GM20431 (cell line): ENCODE measurements around the gene HTRA1.

Experiments
- in situ Hi-C: fragments of 300-500 bp; cut with MseI, MboI; formaldehyde crosslinking; loops from one replicate; pipeline ENCODE4 v1.15.0; 2020; ENCODE audit warnings: low sequenced_read_pairs; ENCODE audit not compliant: unreplicated experiment

Gene HTRA1

DNA sequence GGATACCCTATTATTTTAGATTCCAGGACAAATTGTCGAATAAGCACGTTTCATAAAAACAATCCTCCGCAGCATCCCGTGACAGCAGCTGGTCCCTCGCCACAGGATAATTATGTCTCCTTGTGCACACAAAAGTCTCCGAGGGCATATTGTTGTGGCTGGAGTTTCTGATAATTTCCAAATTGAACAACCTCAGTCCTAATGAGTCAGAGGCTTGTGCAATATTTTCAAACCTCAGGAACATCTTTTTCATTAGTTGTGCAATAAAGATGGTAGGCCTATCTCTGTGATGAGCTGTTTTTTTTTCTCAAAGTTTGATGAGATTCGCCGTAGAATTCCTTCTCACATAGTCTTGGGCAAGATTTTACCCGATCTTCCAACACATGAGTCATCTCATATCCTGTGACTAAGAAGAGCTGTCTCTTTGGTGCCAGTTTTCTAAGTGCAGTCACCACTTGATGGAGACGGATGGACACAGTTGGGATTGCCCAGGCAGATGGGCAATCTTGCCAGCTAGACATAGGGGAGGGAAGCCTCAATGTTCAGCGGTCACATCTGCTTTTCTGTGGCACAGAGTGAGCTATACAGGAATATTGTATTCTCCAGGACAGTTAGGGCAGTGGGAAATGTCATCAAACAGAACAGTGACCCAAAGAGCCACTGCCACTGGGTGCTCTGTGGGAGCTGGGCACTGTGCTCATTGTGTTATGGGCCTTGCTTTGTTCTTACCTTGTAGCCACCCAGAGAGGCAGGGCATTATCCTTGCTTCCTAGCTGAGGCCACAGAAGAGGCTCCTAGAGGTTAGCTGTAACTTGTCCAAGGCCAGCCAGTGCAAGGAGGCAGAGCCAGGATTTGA is 7.8 kb downstream of the HTRA1 start:
- in situ Hi-C loops, result no loop called here

DNA sequence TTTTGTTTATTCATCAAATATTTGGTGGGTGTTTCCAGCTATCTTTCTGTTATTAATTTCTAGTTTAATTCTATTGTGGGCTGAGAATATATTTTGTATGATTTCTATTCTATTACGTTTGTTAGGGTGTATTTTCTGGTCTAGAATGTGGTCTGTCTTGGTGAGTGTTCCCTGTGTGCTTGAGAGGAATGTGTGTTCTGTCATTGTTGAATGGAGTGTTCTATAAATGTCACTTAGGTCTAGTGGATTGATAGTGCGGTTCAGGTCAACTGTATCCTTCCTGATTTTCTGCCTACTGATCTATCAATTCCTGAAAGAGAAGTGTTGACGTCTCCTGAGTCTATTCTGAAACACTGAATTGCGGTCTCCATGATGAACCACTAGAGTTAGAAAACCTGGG is 8.5 kb downstream of the HTRA1 start:
- in situ Hi-C loops, result no loop called here

DNA sequence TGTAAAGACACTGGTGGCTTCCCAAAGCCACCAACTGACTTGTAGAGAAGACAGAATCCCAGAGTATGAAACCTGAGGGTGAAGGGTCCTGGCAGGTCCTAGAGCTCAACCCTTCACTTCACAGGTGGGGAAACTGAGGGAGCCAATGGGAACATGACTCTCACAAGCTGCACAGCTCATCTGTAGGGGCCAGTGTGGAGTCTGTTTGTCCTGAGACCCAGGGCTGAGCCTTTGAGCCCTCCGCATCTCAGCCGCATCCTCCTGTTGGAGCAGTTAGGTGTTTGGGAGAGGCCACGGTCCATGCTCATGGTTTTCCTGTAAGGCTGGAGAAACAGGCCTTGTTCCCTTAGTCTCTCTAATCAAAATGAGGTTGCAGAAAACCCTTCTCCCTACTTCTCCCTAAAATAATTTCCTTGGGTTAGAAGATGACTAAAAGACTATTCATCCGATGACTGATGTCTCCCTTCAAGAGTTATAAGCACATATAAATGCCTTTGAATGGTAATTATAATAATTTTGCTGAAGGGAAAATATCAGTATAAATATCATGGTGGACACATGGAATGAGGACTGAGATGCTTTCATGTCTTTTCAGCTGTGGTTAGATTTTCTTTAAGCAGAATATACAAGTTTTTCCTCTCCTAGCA is 10.3 kb downstream of the HTRA1 start:
- in situ Hi-C loops, result no loop called here

DNA sequence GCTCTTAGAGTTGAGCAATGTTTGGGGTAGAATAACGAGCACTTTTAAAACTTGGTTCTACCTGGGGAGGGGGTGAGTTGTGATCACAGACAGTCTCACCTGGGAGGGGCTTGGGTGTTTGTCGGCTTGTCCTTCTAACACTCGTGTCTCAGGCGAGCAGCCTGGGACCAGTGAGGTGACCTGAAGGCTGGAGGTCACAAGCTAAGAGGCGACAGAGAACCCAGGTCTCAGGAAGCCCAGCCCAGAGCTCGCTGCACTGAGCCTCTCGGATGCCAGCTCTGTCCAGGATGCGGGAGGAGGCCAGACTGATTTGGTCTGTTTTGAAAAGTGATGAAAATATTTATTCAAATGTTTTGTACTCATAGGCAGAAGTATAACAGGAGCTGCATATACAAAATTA is 11.8 kb downstream of the HTRA1 start:
- in situ Hi-C loops, result no loop called here

DNA sequence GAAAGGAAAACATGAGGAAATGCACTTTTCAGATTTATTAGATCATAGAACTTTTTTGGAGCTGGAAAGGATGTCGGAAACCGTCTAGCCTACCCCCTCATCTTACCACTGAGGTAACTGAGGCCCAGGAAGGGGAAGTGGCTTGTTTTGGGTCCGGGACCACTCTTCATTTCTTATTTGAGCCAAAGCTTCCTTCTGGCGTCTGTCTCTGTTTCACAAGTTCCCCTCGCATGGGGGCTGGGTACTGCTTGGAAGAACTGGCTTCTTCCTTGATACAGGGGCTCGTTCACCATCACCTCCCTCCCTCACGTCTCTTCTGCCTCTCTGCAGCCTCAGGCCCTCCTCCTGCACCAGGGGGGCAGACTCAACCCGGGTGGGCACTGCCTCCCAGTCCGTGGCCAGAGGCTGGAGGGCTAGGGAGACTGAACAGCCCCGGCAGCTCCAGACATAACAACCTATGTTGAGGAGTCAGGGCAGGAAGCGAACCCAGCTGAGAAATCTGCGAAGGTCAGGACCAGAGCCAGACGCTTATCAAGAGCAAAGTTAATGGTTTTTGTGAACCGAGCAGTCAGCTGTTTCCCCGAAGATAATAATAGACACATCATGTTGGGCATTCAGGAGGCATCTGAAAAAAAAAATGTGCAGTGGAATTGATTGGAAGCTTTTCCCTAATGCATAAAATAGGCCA is 12.9 kb downstream of the HTRA1 start:
- in situ Hi-C loops, result no loop called here

DNA sequence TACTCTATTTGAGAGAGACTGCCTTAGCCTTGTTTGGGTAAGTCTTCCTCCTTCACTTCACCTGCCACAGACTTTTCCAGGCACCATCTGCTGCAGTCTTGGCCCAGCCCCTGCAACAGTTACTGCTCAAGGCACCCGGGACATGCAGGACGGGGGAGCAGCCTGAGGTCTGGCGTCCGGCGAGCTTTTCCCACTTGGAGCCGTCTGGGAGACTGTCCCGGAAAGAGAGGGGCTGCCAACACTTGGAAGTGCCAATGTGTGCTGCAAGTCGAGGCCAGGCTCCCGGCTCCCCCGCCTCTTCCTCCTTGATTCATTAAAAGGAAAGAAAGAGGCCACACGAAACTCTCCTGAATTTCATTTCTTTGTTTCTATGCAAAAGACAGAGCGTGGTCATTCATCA is 13.7 kb downstream of the HTRA1 start:
- in situ Hi-C loops, result no loop called here

DNA sequence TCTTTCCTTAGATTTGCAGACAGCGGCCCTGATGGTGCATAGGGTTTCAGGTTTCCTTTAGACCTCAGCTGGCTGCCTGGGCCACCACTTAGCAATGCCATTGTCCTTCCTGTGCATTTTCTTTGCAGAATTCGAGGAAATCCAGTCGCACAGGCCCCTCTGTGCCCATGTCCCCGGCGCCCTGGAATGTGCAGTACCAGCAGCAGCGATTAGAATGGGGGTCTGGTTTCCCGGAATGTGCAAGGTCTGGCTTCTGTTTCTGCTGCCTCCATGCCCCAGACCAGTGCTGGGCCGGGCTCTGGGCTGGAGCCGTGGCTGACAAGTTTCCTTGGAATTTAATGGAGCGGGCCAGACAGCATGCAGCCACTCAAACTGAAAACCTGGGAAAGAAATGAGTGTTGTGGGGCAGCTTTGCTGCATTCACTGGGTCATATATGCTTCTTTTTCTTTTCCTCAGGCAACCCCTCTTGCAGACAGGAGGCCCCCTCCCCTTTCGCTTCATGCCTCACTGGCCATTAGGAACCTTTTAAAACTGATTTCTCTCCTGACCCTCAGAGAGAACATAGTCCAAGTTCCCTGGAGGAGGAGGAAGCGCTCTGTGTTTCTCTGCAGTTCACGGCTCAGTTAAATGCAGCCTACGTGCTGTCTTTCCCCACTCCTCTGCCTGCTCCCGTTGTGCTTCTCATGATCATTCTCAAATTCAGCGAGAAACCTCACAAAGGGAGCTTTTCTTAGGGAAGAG is 14.4 kb downstream of the HTRA1 start:
- in situ Hi-C loops, result no loop called here

DNA sequence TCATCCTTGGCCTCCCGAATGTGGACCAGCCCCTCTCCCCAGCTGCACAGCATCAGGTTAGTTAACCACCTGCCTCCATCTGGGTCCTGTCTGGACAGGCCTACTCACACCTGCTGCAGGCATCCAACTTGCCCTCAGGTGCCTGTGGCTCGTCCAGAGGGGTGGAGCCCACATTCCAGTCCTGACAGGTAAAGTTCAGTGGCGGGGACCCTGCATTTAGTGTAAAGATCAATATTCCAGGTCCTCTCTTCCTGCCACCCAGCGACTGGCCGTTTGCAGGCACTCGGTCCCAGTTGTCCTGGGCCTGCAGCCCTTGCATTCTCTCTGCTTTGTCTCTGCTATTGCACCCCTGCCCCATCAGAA is 15.0 kb downstream of the HTRA1 start:
- in situ Hi-C loops, result no loop called here

DNA sequence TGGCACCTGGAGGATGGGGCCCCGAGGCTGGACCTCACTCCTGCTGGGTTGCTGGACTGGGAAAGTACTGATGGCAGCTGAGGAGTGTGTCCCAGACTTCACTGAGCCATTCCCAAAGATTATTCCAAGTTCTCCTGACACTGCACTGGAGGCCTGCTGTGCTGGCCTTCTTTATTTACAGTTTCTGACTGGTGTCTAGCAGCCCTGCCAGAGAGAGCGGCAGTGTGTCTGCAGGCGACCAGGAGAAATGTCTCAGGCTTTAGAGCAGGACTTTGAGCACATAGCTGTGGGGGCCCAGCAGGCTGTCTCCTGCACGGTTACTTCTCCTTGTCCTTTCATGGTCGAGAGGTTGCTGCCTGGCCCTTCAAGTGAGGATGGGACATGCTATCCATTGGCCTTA is 16.1 kb downstream of the HTRA1 start:
- in situ Hi-C loops, result no loop called here

DNA sequence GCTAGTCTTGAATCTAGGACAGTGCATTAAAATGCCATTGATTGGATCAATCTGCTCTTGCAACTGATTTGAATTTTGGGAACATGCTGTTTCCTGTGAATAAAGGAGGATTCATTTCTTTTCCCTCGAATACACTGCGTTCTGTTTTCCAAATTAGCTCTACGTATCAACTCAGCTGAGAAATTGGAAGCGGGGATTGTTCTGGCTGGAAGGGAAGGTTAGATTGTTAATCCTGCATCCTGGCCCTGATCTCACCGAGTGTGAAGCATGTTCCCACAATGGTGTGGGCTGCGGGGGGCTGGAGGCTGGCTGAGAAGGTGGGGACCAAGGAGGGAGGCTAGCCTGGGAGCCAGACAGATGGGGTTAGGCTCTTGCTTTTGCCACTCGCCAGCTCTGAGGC is 17.6 kb downstream of the HTRA1 start:
- in situ Hi-C loops, result no loop called here

DNA sequence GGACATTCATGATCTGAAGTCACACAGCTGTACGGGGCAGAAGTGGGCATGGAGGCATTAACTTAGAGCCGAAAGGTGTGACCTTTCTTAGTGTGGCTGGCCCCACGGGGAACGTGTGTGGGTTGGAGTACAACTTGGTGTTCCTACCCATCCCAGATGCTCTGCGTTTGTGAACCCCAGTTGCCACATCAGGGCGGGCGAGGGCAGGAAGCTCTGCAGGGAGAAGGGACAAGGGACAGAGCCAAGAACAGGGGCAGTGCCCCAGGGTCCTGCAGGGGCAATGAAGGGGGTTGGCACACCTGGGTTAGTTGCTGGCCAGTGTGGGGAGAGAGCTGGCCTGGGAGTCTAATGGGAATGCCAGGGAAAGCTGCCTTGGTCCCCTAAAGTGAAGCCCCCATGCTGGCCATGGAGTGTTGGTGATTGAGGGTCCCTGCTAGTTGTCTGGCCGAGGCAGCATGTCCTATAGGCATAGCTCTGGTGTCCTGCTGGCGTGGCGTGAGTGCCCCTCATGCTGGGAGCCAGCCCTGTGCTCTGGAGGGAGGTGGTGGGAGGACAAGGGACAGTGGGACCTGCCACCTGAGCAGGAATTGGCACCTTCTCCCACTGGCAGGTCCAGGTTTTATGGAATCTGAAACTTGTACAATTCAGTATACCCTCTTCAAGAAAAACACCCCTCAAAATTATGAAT is 18.9 kb downstream of the HTRA1 start:
- in situ Hi-C loops, result no loop called here

DNA sequence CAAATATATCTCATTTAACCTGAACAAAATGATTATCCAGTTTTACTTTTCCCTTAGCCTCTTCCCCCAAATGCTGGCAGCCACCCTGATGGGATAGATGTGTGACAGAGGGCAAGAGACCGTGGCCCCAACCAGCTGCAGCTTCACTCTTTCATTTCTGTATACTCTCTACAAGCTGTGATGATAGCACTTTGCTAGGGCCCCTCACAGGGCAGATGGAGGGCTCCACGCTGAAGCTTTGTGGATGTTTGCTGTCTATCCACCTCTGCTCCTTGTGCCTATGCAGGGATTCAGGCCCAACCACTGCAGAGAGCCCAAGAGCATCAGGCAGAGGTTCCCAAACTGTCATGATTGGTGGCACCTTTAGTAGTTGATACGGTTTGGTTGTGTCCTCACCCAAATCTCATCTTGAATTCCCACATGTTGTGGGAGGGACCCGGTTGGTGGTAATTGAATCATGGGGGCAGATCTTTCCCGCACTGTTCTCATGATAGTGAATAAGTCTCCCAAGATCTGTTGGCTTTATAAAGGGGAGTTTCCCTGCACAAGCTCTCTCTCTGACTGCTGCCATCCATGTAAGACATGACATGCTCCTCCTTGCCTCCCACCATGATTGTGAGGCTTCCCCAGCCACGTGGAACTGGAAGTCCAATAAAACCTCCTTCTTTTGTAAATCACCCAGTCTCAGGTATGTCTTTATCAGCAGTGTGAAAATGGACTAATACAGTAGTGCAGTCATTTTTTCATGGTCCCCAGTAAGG is 20.1 kb downstream of the HTRA1 start:
- in situ Hi-C loops, result no loop called here

DNA sequence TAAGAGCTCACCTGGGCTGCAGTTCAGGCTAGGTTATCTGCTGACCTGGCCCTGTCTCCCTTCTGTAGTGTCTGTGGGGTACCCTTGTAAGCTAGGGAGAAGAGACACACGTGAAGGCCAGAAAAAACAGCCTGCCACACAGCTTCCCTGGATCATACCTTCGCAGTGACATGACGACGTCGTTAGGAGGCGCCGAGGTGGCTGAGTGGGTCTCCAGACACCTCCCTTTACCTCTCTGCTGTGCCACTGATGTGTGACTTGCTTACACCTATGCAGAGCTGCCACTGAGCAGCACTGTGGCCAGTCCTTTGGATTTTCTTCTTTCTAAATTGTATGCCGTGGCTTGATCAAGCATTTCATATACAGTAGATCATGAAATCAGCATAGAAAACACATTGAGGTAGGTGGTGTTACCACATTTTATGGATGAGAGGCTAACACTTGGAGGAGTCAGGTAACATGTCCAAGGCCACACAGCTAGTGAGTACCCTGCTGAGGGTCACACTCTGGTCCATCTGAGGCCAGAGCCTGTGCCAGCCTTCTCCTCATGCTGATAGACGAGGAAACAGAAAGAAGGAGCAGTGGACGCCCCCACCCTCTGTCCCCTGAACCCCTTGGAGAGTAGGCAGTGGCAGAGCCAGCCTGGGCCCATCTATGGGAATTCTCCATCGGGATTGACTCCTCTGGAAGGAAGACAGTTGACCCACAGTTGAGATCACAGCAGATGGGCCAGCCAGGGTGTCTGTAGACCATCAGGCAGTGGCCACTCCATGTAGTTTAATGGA is 23.1 kb downstream of the HTRA1 start:
- in situ Hi-C loops, result no loop called here

DNA sequence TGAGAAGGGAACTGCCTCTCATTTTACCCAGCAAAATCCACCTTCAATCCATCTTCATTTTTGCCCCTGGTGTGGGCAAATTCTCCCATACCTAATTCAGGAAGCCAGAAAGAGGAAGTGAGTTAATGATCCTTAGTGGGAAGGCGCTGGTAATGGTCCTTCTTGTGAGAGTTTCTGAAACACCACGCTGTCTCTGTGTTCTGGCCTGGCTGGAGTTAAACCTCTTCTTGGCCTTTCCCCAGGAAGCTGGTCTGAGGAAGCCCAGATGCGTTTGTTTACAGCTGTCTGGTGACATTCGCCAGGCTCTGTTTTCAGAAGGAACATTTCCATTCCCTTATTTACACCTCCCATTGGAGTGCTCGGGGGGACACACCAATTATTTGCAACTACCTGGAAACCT is 24.3 kb downstream of the HTRA1 start:
- in situ Hi-C loops, result no loop called here

DNA sequence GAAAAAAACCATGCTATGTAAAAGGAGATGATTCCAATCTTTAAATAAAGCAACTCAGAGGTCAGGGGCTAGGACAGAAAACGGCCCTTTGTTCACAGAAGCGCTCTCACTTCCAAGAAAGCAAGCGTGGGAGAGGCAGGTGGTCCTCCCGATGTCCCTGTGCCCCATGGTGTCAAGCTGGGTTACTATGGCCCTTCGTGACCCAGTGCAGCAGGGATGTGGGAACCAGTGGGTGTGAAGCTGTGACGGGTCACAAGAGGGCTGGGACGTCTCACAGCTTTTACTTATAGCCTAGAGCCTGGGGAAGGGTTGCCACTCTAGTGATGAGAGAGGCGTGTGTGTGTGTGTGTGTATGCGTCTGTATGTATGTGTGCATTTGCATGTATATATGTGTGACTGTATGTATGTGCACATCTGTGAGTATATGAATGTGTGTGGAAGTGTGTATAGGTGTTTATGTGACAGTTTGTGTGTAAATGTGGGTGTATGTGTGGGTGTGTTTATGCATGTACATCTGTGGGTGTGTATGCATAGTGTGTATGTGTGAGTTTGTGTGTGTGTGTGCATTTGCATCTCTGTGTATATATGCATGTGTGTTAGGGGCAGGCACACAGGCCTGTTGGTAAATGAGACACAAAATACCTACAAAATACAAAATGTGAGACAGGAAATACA is 25.2 kb downstream of the HTRA1 start:
- in situ Hi-C loops, result no loop called here

DNA sequence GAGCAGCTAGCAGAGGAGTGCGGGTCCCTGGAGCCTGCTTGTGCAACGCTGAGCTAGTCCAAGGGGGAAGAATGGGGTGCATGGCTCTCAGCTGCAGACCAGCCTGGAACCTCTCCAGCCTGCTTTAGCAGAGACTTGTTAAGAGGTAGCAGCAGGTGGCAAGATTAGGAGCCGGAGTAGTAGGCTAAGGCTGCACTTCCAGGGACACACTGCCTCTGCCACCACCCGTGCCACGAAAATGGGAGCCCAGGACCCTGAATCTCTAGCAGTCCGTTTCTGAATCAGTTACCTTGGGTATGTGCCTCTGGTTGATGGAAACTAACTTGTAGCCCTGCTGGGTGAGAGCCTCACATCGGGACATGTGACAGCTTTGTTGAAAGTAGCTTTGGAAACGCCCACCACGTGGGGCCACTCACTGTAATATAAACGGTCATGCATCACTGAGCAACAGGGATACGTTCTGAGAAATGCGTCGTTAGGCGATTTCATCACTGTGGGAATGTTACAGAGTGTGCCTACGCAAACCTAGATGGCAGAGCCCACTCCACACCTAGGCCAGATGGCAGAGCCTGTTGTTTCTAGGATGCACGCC is 25.9 kb downstream of the HTRA1 start:
- in situ Hi-C loops, result no loop called here

DNA sequence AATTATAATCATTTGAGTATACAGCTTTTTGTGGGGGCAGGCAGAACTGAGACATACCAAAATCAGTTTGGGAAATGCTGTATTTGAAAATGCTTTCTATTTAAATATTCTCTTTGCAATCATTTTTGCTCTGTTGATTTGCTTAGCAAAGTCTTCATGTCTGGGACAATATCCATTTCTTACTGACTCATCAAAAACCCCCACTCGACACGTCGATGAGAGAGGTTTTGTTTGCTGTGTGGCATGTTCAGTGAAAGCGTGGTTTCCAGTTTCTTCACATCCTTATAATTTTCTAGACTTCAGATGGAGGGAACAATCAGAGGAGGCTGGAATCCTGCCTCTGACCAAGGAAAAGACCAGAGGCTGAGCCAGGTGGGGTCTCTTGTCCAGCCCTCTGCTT is 28.9 kb downstream of the HTRA1 start:
- in situ Hi-C loops, result no loop called here
